BE2C (cell line): ENCODE measurements around the gene FAM229A.

ENCODE experiments used
- DNase-seq: peaks from one replicate; pipeline ENCODE4 v3.0.0-alpha.2; 2020
- H3K27me3 ChIP-seq: fragments of 250-450 bp; sonication (Bioruptor Pico); 2 replicates; pipeline ENCODE4 v1.5.1; 2020; ENCODE audit warnings: mild to moderate bottlenecking
- H3K36me3 ChIP-seq: fragments of 250-450 bp; sonication (Bioruptor Pico); 2 replicates; pipeline ENCODE4 v1.5.1; 2020; ENCODE audit warnings: mild to moderate bottlenecking
- H3K4me1 ChIP-seq: fragments of 250-450 bp; sonication (Bioruptor Pico); 2 replicates; pipeline ENCODE4 v1.5.1; 2020
- H3K4me3 ChIP-seq: 2 replicates; pipeline ENCODE4 v1.5.1; 2011; ENCODE audit warnings: low read depth, low read length
- H3K9me3 ChIP-seq: fragments of 250-450 bp; sonication (Bioruptor Pico); 2 replicates; pipeline ENCODE4 v1.5.1; 2020
- TF ChIP-seq, protein P1 (sequence below): IDR thresholded peaks from 2 replicates; pipeline ENCODE4 v1.5.1; 2012; ENCODE audit warnings: mild to moderate bottlenecking, low read depth, low read length

The FAM229A gene

DNA sequence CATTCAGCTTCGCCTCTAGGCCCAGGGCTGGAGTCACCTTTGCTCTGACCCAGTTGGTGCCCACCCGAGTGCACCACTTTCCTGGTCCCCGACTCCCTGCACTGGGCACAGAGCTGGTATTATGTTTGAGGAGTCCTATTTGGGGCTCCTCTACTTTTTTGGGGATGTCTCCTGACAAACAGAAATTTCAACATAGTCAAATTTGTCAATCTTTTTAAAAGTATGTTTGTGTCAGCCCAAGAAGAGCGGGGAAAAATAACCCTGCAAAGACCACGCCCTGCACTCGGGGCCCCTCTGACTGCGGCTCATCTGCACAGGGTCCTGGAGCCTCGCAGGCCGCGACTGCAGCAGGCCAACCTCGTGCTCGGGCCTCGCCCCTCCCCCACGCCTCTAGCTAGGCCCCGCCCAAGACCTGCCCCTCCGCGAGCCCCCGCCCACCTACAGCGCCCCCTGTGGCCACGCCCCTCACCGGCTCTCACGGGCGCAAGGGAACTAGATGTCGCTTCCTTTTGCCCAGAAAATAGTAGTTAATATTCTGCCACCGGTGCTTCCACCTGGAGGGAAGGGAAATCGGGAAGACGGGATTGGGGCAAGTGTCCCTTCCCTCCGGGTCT lies 11.4 kb downstream of the FAM229A start:
- H3K4me1 ChIP-seq, result no peaks in the 10 kb centered on the region
- no peaks in the 10 kb centered on the region for H3K36me3 ChIP-seq
- H3K4me3 ChIP-seq, result peak overlapping the region; percentile 57
- peaks cover 6% of the 10 kb centered on the region for H3K9me3 ChIP-seq
- TF ChIP-seq, protein P1, sequence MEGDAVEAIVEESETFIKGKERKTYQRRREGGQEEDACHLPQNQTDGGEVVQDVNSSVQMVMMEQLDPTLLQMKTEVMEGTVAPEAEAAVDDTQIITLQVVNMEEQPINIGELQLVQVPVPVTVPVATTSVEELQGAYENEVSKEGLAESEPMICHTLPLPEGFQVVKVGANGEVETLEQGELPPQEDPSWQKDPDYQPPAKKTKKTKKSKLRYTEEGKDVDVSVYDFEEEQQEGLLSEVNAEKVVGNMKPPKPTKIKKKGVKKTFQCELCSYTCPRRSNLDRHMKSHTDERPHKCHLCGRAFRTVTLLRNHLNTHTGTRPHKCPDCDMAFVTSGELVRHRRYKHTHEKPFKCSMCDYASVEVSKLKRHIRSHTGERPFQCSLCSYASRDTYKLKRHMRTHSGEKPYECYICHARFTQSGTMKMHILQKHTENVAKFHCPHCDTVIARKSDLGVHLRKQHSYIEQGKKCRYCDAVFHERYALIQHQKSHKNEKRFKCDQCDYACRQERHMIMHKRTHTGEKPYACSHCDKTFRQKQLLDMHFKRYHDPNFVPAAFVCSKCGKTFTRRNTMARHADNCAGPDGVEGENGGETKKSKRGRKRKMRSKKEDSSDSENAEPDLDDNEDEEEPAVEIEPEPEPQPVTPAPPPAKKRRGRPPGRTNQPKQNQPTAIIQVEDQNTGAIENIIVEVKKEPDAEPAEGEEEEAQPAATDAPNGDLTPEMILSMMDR, result peak; percentile 43
- no peaks in the 10 kb centered on the region for H3K27me3 ChIP-seq
- DNase-seq, result peak; percentile 80

DNA sequence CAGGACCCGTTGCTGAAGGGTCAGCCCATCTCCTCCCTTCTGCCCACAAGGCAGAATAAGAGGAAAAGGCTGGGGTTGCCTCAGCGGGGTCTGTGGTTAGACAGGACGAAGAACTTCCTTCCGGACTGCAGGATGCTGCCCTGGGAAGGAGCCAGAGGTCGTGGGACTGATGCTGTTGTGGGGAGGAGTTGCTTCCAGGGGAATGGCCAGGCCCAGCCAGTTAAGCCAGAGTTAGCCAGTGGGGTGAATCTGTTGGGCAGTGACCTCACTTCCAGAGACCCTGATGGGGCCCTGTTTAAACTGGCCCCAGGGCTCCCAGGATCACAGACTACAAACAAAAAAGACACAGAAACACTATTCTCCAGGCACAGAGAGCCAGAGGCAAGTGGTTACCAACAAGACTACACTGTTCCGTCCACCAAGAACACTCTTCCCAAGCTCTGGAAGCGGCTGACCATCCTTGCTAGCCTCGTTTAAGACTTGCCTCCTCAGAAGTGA lies 13.0 kb downstream of the FAM229A start:
- TF ChIP-seq, protein P1, result no peak
- Histone ChIP-seq H3K4me3 (no peak overlapping the region), H3K4me1 (no peaks in the 10 kb centered on the region), H3K27me3 (no peaks in the 10 kb centered on the region), H3K36me3 (no peaks in the 10 kb centered on the region), H3K9me3 (peaks cover 6% of the 10 kb centered on the region)
- no peak for DNase-seq

DNA sequence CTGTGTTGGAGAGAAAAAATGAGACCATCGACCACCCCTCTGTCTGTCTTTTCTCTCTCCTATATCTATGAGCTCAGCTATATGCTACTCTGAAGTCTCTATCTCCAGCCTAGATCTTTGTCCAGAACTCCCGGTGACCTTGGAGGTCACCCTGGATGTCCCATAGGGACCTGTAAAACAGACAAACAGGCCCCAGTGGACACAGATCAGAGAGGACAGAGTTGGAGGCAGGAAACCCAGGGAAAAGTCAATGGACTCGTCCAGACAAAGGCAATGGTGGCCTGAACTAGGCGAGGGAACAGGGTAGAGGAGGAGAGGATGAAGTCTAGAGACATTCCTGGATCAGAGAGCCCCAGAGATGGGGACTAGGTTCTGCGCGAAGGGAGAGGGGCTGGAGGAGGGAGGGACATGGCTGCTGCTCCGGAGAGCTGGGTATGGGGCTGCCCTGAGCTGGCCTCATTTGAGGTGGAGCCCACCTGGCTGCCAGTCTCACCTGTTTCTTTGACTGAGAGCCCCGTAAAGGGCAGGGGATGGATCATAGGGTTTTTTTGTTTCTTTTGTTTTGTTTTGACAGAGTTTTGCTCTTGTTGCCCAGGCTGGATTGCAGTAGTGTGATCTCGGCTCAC lies 15.6 kb downstream of the FAM229A start:
- no peaks in the 10 kb centered on the region for H3K4me1 ChIP-seq
- no peak overlapping the region for H3K4me3 ChIP-seq
- no peaks in the 10 kb centered on the region for H3K36me3 ChIP-seq
- peaks cover 6% of the 10 kb centered on the region for H3K9me3 ChIP-seq
- no peaks in the 10 kb centered on the region for H3K27me3 ChIP-seq
- TF ChIP-seq, protein P1, result no peak
- DNase-seq, result no peak

DNA sequence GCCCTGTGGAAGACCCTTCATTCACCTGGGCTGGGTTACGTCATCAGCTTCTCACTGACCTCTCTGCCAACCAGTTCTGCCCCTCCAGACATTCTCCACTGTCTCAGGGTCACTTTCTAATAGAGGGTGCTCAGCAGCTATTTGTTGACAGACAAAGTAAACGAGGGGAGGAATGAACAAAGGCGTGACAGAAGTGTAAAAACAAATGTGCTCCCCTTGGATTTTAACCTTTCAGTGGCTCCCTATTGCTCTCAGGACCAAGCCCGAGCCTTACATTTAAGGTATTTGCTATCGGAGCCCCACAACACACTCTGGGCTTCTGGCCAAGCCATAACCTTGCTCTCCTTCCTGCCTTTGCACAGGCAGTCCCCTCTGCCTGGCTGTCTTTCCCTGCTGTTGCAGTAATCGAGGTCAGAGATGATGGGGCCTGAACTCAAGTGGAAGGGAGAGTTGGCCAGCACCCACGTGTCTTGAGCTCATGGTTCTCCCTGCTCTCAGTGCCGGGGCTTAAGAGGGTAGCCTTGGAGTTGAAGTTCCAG lies 16.9 kb downstream of the FAM229A start:
- Histone ChIP-seq H3K27me3 (no peaks in the 10 kb centered on the region), H3K36me3 (no peaks in the 10 kb centered on the region), H3K4me3 (no peak overlapping the region), H3K4me1 (no peaks in the 10 kb centered on the region), H3K9me3 (peaks cover under 1% of the 10 kb centered on the region)
- no peak for DNase-seq
- TF ChIP-seq, protein P1, result no peak

DNA sequence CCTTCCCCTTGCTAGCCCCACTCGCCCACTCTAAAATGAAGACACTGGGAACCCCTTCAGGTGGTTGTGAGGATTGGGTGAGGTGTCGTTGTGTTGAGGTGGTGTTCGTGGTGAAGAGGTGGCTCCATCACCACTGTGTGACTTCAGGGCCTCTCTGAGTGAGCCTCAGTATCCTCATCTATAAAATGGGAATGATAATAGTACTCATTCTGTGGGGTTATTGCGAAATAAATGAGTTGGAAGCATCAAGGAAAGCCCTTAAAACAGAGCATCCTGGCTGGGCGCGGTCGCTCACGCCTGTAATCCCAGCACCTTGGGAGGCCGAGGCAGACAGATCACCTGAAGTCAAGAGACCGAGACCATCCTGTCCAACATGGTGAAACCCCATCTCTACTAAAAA lies 19.6 kb downstream of the FAM229A start:
- Histone ChIP-seq H3K4me1 (no peaks in the 10 kb centered on the region), H3K4me3 (no peak overlapping the region), H3K36me3 (no peaks in the 10 kb centered on the region), H3K9me3 (no peaks in the 10 kb centered on the region), H3K27me3 (no peaks in the 10 kb centered on the region)
- DNase-seq, result no peak
- TF ChIP-seq, protein P1, result no peak

DNA sequence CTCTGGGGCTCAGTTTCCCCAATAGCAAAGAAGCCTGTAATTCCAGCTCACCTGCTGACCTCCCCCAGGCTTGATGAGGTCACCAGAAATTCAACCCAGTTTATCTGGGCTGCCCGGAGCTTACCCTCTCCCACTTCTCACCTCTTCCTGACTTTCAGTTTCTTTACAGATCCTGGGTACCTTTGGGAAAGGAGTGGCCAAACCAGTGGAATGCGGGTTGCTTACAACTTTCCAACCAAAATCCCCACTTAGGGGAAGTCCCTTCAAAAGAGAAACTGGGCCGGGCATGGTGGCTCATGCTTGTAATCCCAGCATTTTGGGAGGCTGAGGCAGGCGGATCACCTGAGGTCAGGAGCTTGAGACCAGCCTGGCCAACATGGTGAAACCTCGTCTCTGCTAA lies 20.3 kb downstream of the FAM229A start:
- Histone ChIP-seq H3K4me1 (no peaks in the 10 kb centered on the region), H3K27me3 (no peaks in the 10 kb centered on the region), H3K36me3 (no peaks in the 10 kb centered on the region), H3K9me3 (no peaks in the 10 kb centered on the region), H3K4me3 (no peak overlapping the region)
- TF ChIP-seq, protein P1, result no peak
- no peak for DNase-seq
